H9 (cell line): ENCODE results near the gene VDAC1. TPM values are rescaled to one million over a fixed set of nuclear protein-coding genes. Genes with fewer than 3 reads are reported as not detected.

Experiments used
- DNase-seq: peaks from one replicate; pipeline ENCODE4 v3.0.0-alpha.2; 2017
- H2AFZ ChIP-seq: one replicate; pipeline ENCODE4 v1.6.1; 2013; ENCODE audit warnings: mild to moderate bottlenecking, low read length, control low read depth, moderate library complexity
- H2AK5ac ChIP-seq: 2 replicates; pipeline ENCODE4 v1.6.1; 2013; ENCODE audit warnings: low read length, control low read depth, mixed read lengths; ENCODE audit not compliant: insufficient read length
- H2BK120ac ChIP-seq: one replicate; pipeline ENCODE4 v1.6.1; 2013; ENCODE audit warnings: low read depth, mild to moderate bottlenecking, low read length, control low read depth, inconsistent platforms; ENCODE audit not compliant: poor library complexity, severe bottlenecking
- H2BK12ac ChIP-seq: 2 replicates; pipeline ENCODE4 v1.6.1; 2013; ENCODE audit warnings: low read length, control low read depth, mixed read lengths, low read depth; ENCODE audit not compliant: insufficient read length
- H2BK15ac ChIP-seq: 2 replicates; pipeline ENCODE4 v1.6.1; 2013; ENCODE audit warnings: low read depth, low read length, control low read depth
- H2BK20ac ChIP-seq: one replicate; pipeline ENCODE4 v1.6.1; 2013; ENCODE audit warnings: low read depth, mild to moderate bottlenecking, low read length, control low read depth, inconsistent platforms; ENCODE audit not compliant: poor library complexity, severe bottlenecking
- H2BK5ac ChIP-seq: 2 replicates; pipeline ENCODE4 v1.6.1; 2013; ENCODE audit warnings: low read length, control low read depth, mixed read lengths; ENCODE audit not compliant: insufficient read length
- H3K14ac ChIP-seq: 2 replicates; pipeline ENCODE4 v1.6.1; 2013; ENCODE audit warnings: low read length, control low read depth; ENCODE audit not compliant: insufficient read depth
- H3K18ac ChIP-seq: 2 replicates; pipeline ENCODE4 v1.6.1; 2013; ENCODE audit warnings: low read depth, mild to moderate bottlenecking, mixed read lengths, low read length, control low read depth; ENCODE audit not compliant: insufficient read length
- H3K23ac ChIP-seq: 2 replicates; pipeline ENCODE4 v1.6.1; 2013; ENCODE audit warnings: low read length, control low read depth, mixed read lengths, low read depth; ENCODE audit not compliant: insufficient read length
- H3K23me2 ChIP-seq: 2 replicates; pipeline ENCODE4 v1.6.1; 2013; ENCODE audit warnings: low read depth, mild to moderate bottlenecking, mixed read lengths, low read length, control low read depth; ENCODE audit not compliant: insufficient read length, poor library complexity, severe bottlenecking
- H3K27ac ChIP-seq: 2 replicates; pipeline ENCODE4 v1.5.1; 2013; ENCODE audit warnings: low read length, control low read depth, mixed read lengths, low read depth; ENCODE audit not compliant: insufficient read length
- H3K27me3 ChIP-seq: 2 replicates; pipeline ENCODE4 v1.6.1; 2013; ENCODE audit warnings: low read length, control low read depth, inconsistent platforms; ENCODE audit not compliant: insufficient read depth
- H3K4ac ChIP-seq: 2 replicates; pipeline ENCODE4 v1.6.1; 2013; ENCODE audit warnings: low read depth, mild to moderate bottlenecking, control low read depth, inconsistent platforms, low read length, moderate library complexity
- H3K4me1 ChIP-seq: 2 replicates; pipeline ENCODE4 v1.6.1; 2013; ENCODE audit warnings: low read length, control low read depth, inconsistent platforms; ENCODE audit not compliant: insufficient read depth
- H3K4me2 ChIP-seq: 2 replicates; pipeline ENCODE4 v1.6.1; 2013; ENCODE audit warnings: low read length, control low read depth, mixed read lengths; ENCODE audit not compliant: insufficient read length, insufficient read depth
- H3K56ac ChIP-seq: 2 replicates; pipeline ENCODE4 v1.6.1; 2013; ENCODE audit warnings: low read depth, mild to moderate bottlenecking, mixed read lengths, low read length, control low read depth; ENCODE audit not compliant: insufficient read length
- H3K79me1 ChIP-seq: 2 replicates; pipeline ENCODE4 v1.6.1; 2013; ENCODE audit warnings: low read depth, mild to moderate bottlenecking, moderate library complexity, low read length, control low read depth, inconsistent platforms; ENCODE audit not compliant: insufficient read depth, poor library complexity, severe bottlenecking
- H3K79me2 ChIP-seq: 2 replicates; pipeline ENCODE4 v1.6.1; 2013; ENCODE audit warnings: low read length, control low read depth, inconsistent platforms; ENCODE audit not compliant: insufficient read depth
- H3K9ac ChIP-seq: 2 replicates; pipeline ENCODE4 v1.6.1; 2013; ENCODE audit warnings: low read length, control low read depth, mixed read lengths; ENCODE audit not compliant: insufficient read length; ENCODE audit errors: extremely low read depth
- H3K9me3 ChIP-seq: one replicate; pipeline ENCODE4 v1.6.1; 2013; ENCODE audit warnings: low read depth, low read length, inconsistent platforms; ENCODE audit not compliant: control insufficient read depth
- H3T11ph ChIP-seq: one replicate; pipeline ENCODE4 v1.6.1; 2013; ENCODE audit warnings: mild to moderate bottlenecking, low read length, control low read depth, inconsistent platforms
- H4K20me1 ChIP-seq: one replicate; pipeline ENCODE4 v1.6.1; 2013; ENCODE audit not compliant: control insufficient read depth, insufficient read length, insufficient read depth
- H4K5ac ChIP-seq: 2 replicates; pipeline ENCODE4 v1.6.1; 2013; ENCODE audit warnings: low read depth, mild to moderate bottlenecking, mixed read lengths, low read length, control low read depth; ENCODE audit not compliant: insufficient read length
- H4K8ac ChIP-seq: replicated peaks from 2 replicates; pipeline ENCODE4 v1.6.1; 2013; ENCODE audit warnings: low read length, control low read depth, mixed read lengths, low read depth; ENCODE audit not compliant: insufficient read length
- H4K91ac ChIP-seq: 2 replicates; pipeline ENCODE4 v1.6.1; 2013; ENCODE audit warnings: low read depth, mild to moderate bottlenecking, moderate library complexity, mixed read lengths, low read length, control low read depth; ENCODE audit not compliant: insufficient read length
- H3K27ac Mint-ChIP-seq, 3 experiments: 2 replicates in 2 of 3; 3 replicates in 1 of 3; pipeline ENCODE4 v1.8.0; 2020 to 2021; ENCODE audit warnings: mixed read lengths in 3 of 3, mild to moderate bottlenecking in 1 of 3, moderate library complexity in 1 of 3
- H3K27me3 Mint-ChIP-seq: 2 replicates; pipeline ENCODE4 v1.8.0; 2021; ENCODE audit warnings: low read depth, mild to moderate bottlenecking, moderate library complexity, mixed read lengths
- H3K36me3 Mint-ChIP-seq, 3 experiments: 2 replicates in 2 of 3; 3 replicates in 1 of 3; pipeline ENCODE4 v1.8.0; 2020 to 2021; ENCODE audit warnings: low read depth in 3 of 3, mixed read lengths in 3 of 3; ENCODE audit not compliant: insufficient read depth in 1 of 3
- H3K4me1 Mint-ChIP-seq, 2 experiments: 2 replicates each; pipeline ENCODE4 v1.8.0; 2020; ENCODE audit warnings: mixed read lengths in 2 of 2
- H3K4me3 Mint-ChIP-seq, 2 experiments: 2 replicates in 1 of 2; 3 replicates in 1 of 2; pipeline ENCODE4 v1.8.0; 2020 to 2021; ENCODE audit warnings: mild to moderate bottlenecking in 2 of 2, mixed read lengths in 2 of 2, moderate library complexity in 1 of 2
- H3K9me3 Mint-ChIP-seq, 2 experiments: 2 replicates in 1 of 2; 3 replicates in 1 of 2; pipeline ENCODE4 v1.8.0; 2020; ENCODE audit warnings: mild to moderate bottlenecking in 2 of 2, mixed read lengths in 2 of 2, moderate library complexity in 1 of 2
- CTCF ChIP-seq: fragments of 200-600 bp; sonication (generic); conservative IDR thresholded peaks from 3 replicates; pipeline ENCODE4 v1.8.0; 2021; ENCODE audit warnings: antibody characterized with exemption, mild to moderate bottlenecking
- WGBS: extraction: QIAGEN DNeasy Blood & Tissue Kit; methylation state at CpG from one replicate; pipeline ENCODE4 v1.1.7; 2013; ENCODE audit warnings: missing lambda C conversion rate, low lambda C conversion rate, mixed read lengths; ENCODE audit not compliant: insufficient read length; ENCODE audit errors: extremely low coverage; 5-methylcytosine and 5-hydroxymethylcytosine counted together
- total RNA-seq: library from RNA; stranded (reverse); gene quantifications from 2 replicates; pipeline ENCODE4 v1.2.1, GENCODE V29; 2021

The VDAC1 gene
- total RNA-seq, 1 experiment from 2014 or later, result 208 TPM

GRCh38 chr5:133941456-133942196, 63.1 kb downstream of the VDAC1 start:
- Histone ChIP-seq H3K4me1 (no peaks in the 10 kb centered on the region), H3K4ac (no peak overlapping the region)
- no peaks in the 10 kb centered on the region; a peak in 2 of 7 replicates for H3K36me3 Mint-ChIP-seq

More at GRCh38 chr5:133941456-133942196, 63.1 kb downstream of the VDAC1 start:
- Mint-ChIP-seq H3K4me1 (peaks cover 6 to 15% of the 10 kb centered on the region in 2 experiments; a peak in 3 of 4 replicates), H3K9me3 (peaks cover 1 to 6% of the 10 kb centered on the region in 2 experiments; a peak in 4 of 5 replicates), H3K27me3 (peaks cover 3% of the 10 kb centered on the region), H3K4me3 (no peak overlapping the region), H3K27ac (peak overlapping the region in 1 of 3 experiments; percentile 73; a peak in 2 of 7 replicates)
- Histone ChIP-seq H3T11ph (no peak overlapping the region), H2BK20ac (no peak overlapping the region), H2AK5ac (no peak overlapping the region), H2BK5ac (no peak overlapping the region), H4K91ac (no peak overlapping the region), H4K8ac (no peak overlapping the region), H3K79me1 (no peaks in the 10 kb centered on the region), H3K9me3 (no peaks in the 10 kb centered on the region), H2BK12ac (no peak overlapping the region), H3K18ac (no peak overlapping the region), H3K23ac (no peak overlapping the region), H3K79me2 (no peaks in the 10 kb centered on the region), H2BK15ac (no peak overlapping the region), H3K9ac (no peak overlapping the region), H3K14ac (no peak overlapping the region), H3K27me3 (no peaks in the 10 kb centered on the region), H3K23me2 (no peaks in the 10 kb centered on the region), H3K27ac (no peak overlapping the region), H2AFZ (no peak overlapping the region), H3K4me2 (no peak overlapping the region), H2BK120ac (no peak overlapping the region), H4K20me1 (no peaks in the 10 kb centered on the region), H3K56ac (no peak overlapping the region), H4K5ac (no peak overlapping the region)
- DNase-seq, result no peak
- TF ChIP-seq CTCF, result no peak
- no CpG with 5 or more reads among the region's 8 CpGs for WGBS
